HUES64 (cell line): Measurements from ENCODE around the gene PSD2. TPM values are rescaled to one million over a fixed set of nuclear protein-coding genes. Genes with fewer than 3 reads are reported as not detected.

ENCODE experiments used
- H3K27ac ChIP-seq: 2 replicates; pipeline ENCODE4 v1.7.0; 2013; ENCODE audit warnings: low read depth, low read length, inconsistent platforms
- H3K27me3 ChIP-seq: 2 replicates; pipeline ENCODE4 v1.6.1; 2013; ENCODE audit warnings: mild to moderate bottlenecking, low read length; ENCODE audit not compliant: insufficient read depth
- H3K36me3 ChIP-seq: 2 replicates; pipeline ENCODE4 v1.6.1; 2013; ENCODE audit warnings: mild to moderate bottlenecking, low read length; ENCODE audit not compliant: insufficient read depth
- H3K4me1 ChIP-seq: 2 replicates; pipeline ENCODE4 v1.6.1; 2013; ENCODE audit warnings: mild to moderate bottlenecking, low read length, moderate library complexity; ENCODE audit not compliant: insufficient read depth
- H3K4me3 ChIP-seq: 2 replicates; pipeline ENCODE4 v1.5.1; 2013; ENCODE audit warnings: mild to moderate bottlenecking, low read length, moderate library complexity
- H3K9ac ChIP-seq: 2 replicates; pipeline ENCODE4 v1.6.1; 2013; ENCODE audit warnings: mild to moderate bottlenecking, low read depth, low read length
- H3K9me3 ChIP-seq: 2 replicates; pipeline ENCODE4 v1.6.1; 2013; ENCODE audit warnings: low read depth, low read length; ENCODE audit not compliant: insufficient read depth
- WGBS: fragments of 150-250, 120-280 bp; methylation state at CpG from one replicate; pipeline ENCODE4 v1.1.7; 2013; ENCODE audit warnings: missing lambda C conversion rate; 5-methylcytosine and 5-hydroxymethylcytosine counted together
- polyA plus RNA-seq, 2 experiments: library from polyadenylated mRNA; stranded (reverse); fragments of 50-300 nt; gene quantifications; one replicate each; pipeline ENCODE4 v1.2.3, GENCODE V29; 2013

PSD2 gene
- polyA plus RNA-seq (2013, experiment 1 of 2): 0.05 TPM
- 0.32 TPM for polyA plus RNA-seq (2013, experiment 2 of 2)

- Histone ChIP-seq H3K27ac (no peak within 1 kb of the TSS), H3K36me3 (no peaks in the 10 kb centered on the region), H3K9me3 (no peaks in the 10 kb centered on the region), H3K4me1 (no peaks in the 10 kb centered on the region), H3K4me3 (peak within 1 kb of the TSS; percentile 53), H3K9ac (no peak within 1 kb of the TSS), H3K27me3 (peaks cover 92% of the 10 kb centered on the region)
- WGBS: under 1% methylated on average over 82 of the region's 83 CpGs
Measured at GRCh38 chr5:139795074-139796001, at the start of gene PSD2. Gene PSD2, plus strand, starts transcription at chr5:139795808. Its CDS starts 13,633 bp downstream, at chr5:139809441.

GRCh38 chr5:139746691-139747582 is 48.7 kb upstream of the PSD2 start:
- Histone ChIP-seq H3K27ac (no peak overlapping the region), H3K4me3 (peak overlapping the region; percentile 53), H3K9me3 (no peaks in the 10 kb centered on the region), H3K9ac (0 out of 2 replicates have a peak overlapping the region, but pooled peaks have one; percentile 10), H3K36me3 (no peaks in the 10 kb centered on the region), H3K4me1 (peaks cover 34% of the 10 kb centered on the region), H3K27me3 (peaks cover 55% of the 10 kb centered on the region)
- under 1% methylated on average over 43 of the region's 44 CpGs for WGBS

GRCh38 chr5:139747583-139748504 is 47.8 kb upstream of the PSD2 start:
- Histone ChIP-seq H3K27ac (no peak overlapping the region), H3K27me3 (peaks cover 63% of the 10 kb centered on the region), H3K4me3 (peak overlapping the region; percentile 53), H3K9me3 (no peaks in the 10 kb centered on the region), H3K9ac (0 out of 2 replicates have a peak overlapping the region, but pooled peaks have one; percentile 10), H3K4me1 (peaks cover 28% of the 10 kb centered on the region), H3K36me3 (no peaks in the 10 kb centered on the region)
- WGBS: 3% methylated on average over 60 of the region's 60 CpGs

DNA sequence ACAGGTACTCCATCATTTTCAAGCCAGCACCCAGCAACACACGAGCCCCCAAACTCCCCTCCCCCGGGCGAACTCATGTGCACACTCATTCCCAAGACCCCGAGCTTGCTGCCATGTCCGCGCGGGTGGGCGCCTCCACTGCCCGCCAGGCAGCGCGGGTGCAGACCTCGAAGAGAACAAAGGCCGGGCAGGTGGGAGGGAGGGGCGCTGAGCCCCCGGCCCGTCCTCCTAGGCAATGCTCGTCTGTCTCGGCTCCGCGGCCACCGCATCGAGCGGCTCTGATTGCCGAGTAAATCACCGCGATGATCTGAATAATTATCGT is 47.1 kb upstream of the PSD2 start:
- peaks cover 25% of the 10 kb centered on the region for H3K4me1 ChIP-seq
- no peak overlapping the region for H3K27ac ChIP-seq
- H3K9me3 ChIP-seq: no peaks in the 10 kb centered on the region
- WGBS: 6% methylated on average over 27 of the region's 27 CpGs
- no peak overlapping the region for H3K9ac ChIP-seq
- no peaks in the 10 kb centered on the region for H3K36me3 ChIP-seq
- peak overlapping the region; percentile 53 for H3K4me3 ChIP-seq
- H3K27me3 ChIP-seq: peaks cover 69% of the 10 kb centered on the region

- Histone ChIP-seq H3K4me1 (peaks cover 25% of the 10 kb centered on the region), H3K9me3 (no peaks in the 10 kb centered on the region), H3K4me3 (no peak overlapping the region), H3K27ac (no peak overlapping the region), H3K27me3 (peaks cover 69% of the 10 kb centered on the region), H3K36me3 (no peaks in the 10 kb centered on the region), H3K9ac (no peak overlapping the region)
- 98% methylated on average over 2 of the region's 2 CpGs for WGBS
Measured at GRCh38 chr5:139749242-139749641, 46.4 kb upstream of the PSD2 start.

DNA sequence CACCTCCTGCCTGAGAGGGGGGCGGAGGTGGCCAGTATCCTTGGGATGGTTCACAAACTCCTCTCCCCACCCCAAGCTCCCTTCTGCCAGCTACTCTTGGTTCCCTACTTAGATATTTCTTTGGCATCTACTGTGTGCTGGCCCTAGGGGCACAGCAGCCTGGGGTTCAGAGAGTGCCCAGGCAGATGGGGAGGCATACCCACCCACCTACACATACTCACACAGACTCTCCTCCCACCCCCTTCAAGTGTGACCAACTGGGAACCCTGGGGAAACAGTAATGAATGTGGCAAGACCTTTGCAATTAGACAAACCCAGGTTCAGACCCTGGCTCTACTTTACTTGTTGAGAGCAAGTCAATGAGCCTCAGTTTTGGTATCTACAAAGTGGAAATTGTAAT is 44.4 kb upstream of the PSD2 start:
- 93% methylated on average over 1 of the region's 1 CpG for WGBS
- no peak overlapping the region for H3K9ac ChIP-seq
- H3K9me3 ChIP-seq: no peaks in the 10 kb centered on the region
- H3K27me3 ChIP-seq: peaks cover 86% of the 10 kb centered on the region
- no peak overlapping the region for H3K27ac ChIP-seq
- H3K4me3 ChIP-seq: no peak overlapping the region
- H3K4me1 ChIP-seq: peaks cover 19% of the 10 kb centered on the region
- H3K36me3 ChIP-seq: no peaks in the 10 kb centered on the region

- Histone ChIP-seq H3K9me3 (no peaks in the 10 kb centered on the region), H3K27me3 (peaks cover 89% of the 10 kb centered on the region), H3K27ac (no peak overlapping the region), H3K36me3 (no peaks in the 10 kb centered on the region), H3K4me1 (peaks cover 19% of the 10 kb centered on the region), H3K4me3 (no peak overlapping the region), H3K9ac (no peak overlapping the region)
- 77% methylated on average over 16 of the region's 16 CpGs for WGBS
Measured at GRCh38 chr5:139752506-139753473, 42.8 kb upstream of the PSD2 start.

GRCh38 chr5:139755892-139756671 is 39.5 kb upstream of the PSD2 start:
- H3K36me3 ChIP-seq: no peaks in the 10 kb centered on the region
- peaks cover 71% of the 10 kb centered on the region for H3K27me3 ChIP-seq
- peak overlapping the region; percentile 42 for H3K4me3 ChIP-seq
- H3K4me1 ChIP-seq: peaks cover 10% of the 10 kb centered on the region; the same call in 1 of the 2 replicates
- H3K9me3 ChIP-seq: no peaks in the 10 kb centered on the region
- no peak overlapping the region for H3K27ac ChIP-seq
- H3K9ac ChIP-seq: no peak overlapping the region; the same call in 1 of the 2 replicates
- WGBS: 7% methylated on average over 47 of the region's 52 CpGs

DNA sequence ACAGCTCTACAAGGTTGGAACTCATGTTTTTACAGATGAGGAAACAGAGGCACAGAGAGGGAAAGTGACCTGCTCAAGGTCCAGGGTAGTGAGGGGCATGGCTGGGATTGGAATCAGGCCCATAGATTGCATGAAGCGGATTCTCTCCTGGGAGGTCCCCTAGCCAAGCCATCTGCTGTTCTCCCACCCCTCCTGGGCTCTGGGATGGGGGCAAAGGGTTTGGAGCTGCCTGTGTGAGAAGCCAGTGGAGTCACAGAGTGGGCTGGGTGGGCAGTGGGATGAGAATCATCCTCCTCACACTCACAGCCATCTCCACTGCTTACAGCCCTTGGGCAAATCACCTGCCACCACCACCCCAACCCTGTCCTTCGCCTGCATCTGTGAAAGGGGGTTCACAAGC is 38.6 kb upstream of the PSD2 start:
- no peaks in the 10 kb centered on the region for H3K9me3 ChIP-seq
- peaks cover 64% of the 10 kb centered on the region for H3K27me3 ChIP-seq
- no peak overlapping the region for H3K4me3 ChIP-seq
- 100% methylated on average over 1 of the region's 2 CpGs for WGBS
- no peak overlapping the region for H3K27ac ChIP-seq
- H3K9ac ChIP-seq: no peak overlapping the region
- H3K4me1 ChIP-seq: peaks cover 10% of the 10 kb centered on the region; the same call in 1 of the 2 replicates
- H3K36me3 ChIP-seq: no peaks in the 10 kb centered on the region
